Measurements from ENCODE around the gene GRK2.
"Not testable (repeated sequence)": the region's sequence is repeated elsewhere in the genome, so short reads cannot be mapped to it uniquely, and the experiment has no call there.

The GRK2 gene

GRCh38 chr11:67266449-67267187 is at the start of gene GRK2:
GRK2 (plus strand) TSS chr11:67266473; CDS start chr11:67266700, 227 bp downstream.
- no peak for DNase-seq

- DNase-seq: no peak
Measured at GRCh38 chr11:67227726-67228125, 38.5 kb upstream of the GRK2 start.

- DNase-seq: no peak
Measured at GRCh38 chr11:67230406-67230805, 35.9 kb upstream of the GRK2 start.

GRCh38 chr11:67230886-67231285 is 35.4 kb upstream of the GRK2 start:
- no peak for DNase-seq

GRCh38 chr11:67233584-67234190 is 32.6 kb upstream of the GRK2 start:
- no peak for DNase-seq

- not testable (repeated sequence) for DNase-seq
Measured at GRCh38 chr11:67234571-67234970, 31.7 kb upstream of the GRK2 start.

GRCh38 chr11:67237574-67237973 is 28.7 kb upstream of the GRK2 start:
- no peak for DNase-seq

GRCh38 chr11:67238894-67239782 is 27.1 kb upstream of the GRK2 start:
- no peak for DNase-seq

GRCh38 chr11:67239783-67240575 is 26.3 kb upstream of the GRK2 start:
- peak; percentile 99 for DNase-seq

- DNase-seq: peak; percentile 25
Measured at GRCh38 chr11:67240576-67241389, 25.5 kb upstream of the GRK2 start.

GRCh38 chr11:67242548-67242947 is 23.7 kb upstream of the GRK2 start:
- DNase-seq: no peak

GRCh38 chr11:67243051-67243450 is 23.2 kb upstream of the GRK2 start:
- DNase-seq: no peak

- DNase-seq: no peak
Measured at GRCh38 chr11:67245046-67245445, 21.2 kb upstream of the GRK2 start.

- DNase-seq: no peak
Measured at GRCh38 chr11:67247946-67248550, 18.2 kb upstream of the GRK2 start.

GRCh38 chr11:67248653-67249052 is 17.6 kb upstream of the GRK2 start:
- DNase-seq: no peak

GRCh38 chr11:67250059-67251043 is 15.9 kb upstream of the GRK2 start:
- DNase-seq: no peak

GRCh38 chr11:67251841-67252240 is 14.4 kb upstream of the GRK2 start:
- no peak for DNase-seq

- no peak for DNase-seq
Measured at GRCh38 chr11:67252831-67253239, 13.4 kb upstream of the GRK2 start.

GRCh38 chr11:67253872-67254624 is 12.2 kb upstream of the GRK2 start:
- DNase-seq: no peak
